ENCODE data around the gene ANAPC5.
"Not testable (repeated sequence)": the region's sequence is repeated elsewhere in the genome, so short reads cannot be mapped to it uniquely, and the experiment has no call there.

ANAPC5 gene

DNA sequence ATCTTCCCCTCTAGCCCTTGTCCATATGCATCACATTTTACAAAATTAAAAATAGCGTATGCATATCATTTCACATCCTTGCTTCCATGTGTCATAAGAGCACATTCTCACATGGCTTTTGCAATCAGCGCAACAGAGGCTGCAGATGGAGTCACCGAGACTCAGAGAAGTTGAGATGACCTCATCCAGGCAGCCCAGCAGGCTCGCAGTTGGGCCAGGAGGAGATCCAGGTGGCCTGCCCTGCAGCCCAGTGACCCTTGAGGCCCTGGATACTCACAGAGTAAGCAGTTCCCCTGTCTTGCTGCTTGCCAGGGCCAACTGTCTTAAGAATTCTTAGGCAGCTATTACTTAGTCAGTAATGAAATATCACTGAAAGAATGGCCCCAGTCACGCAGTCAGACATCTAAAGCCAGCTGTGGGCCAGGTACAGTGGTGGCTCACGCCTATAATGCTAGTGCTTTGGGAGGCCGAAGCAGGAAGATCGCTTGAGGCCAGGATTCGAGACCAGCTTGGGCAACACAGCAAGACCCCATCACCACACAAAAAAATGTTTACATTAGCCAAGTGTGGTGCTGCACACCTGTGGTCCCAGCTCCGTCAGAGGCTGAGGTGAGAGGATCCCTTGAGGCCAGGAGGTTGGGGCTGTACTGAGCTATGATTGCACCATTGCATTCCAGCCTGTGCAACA is 64.8 kb downstream of the ANAPC5 start:
- no peak for DNase-seq (ENCODE audit: low read depth in 3 of 3, low spot score in 1 of 3)

DNA sequence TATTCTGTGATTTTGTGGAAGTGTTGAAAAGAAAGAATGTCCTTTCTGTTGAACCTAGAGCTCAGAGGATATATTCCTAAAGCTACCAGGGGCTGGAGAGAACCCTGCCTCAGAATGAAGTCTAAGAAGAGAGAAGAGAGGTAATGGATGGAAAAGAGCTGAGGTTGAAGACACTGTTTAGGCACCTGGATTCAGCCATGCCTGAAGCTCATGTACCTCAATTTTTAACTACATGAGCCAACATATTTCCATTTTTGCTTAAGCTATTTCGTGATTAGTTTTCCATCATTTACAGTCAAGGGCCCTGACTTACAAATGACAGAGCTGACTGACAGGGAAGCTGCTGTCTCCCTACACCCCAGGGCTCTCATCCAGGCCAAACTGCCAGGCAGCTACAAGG is 66.4 kb downstream of the ANAPC5 start:
- no peak for DNase-seq (ENCODE audit: low read depth in 3 of 3, low spot score in 1 of 3)

DNA sequence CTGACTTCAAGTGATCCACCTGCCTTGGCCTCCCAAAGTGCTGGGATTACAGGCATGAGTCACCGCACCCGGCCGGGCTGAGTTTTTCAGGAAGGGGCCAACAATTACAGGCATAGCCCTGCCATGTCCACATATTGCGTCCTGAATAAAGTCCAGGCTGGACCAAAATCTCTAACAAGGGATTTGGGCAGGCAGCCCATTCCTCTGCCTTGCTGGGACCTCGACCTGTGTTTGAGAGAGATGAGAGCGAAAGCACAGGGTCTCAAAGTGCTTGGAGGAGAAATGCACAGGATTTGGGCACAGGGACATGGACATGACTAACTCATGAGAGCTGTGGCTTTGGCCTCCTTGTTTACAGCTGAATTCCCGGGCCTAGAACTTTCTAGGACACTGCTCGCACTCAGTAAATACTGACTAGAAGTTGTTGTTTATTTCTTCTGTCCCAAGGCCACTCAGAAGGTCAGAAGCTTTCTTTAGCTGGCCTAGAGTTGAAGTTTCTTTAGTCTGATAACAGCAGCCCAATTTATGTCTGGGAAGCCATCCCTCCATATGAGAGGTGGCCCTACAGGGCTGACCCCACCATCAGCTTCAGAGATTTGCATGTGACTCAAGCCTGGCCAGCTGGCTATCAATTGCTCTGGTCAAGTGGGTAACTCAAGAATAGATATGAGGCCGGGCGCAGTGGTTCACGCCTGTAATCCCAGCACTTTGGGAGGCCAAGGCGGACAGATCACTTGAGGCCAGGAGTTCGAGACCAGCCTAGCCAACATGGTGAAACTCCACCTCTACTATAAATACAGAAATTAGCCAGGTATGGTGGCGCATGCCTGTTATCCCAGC is 67.4 kb downstream of the ANAPC5 start:
- no peak for DNase-seq (ENCODE audit: low read depth in 3 of 3, low spot score in 1 of 3)

DNA sequence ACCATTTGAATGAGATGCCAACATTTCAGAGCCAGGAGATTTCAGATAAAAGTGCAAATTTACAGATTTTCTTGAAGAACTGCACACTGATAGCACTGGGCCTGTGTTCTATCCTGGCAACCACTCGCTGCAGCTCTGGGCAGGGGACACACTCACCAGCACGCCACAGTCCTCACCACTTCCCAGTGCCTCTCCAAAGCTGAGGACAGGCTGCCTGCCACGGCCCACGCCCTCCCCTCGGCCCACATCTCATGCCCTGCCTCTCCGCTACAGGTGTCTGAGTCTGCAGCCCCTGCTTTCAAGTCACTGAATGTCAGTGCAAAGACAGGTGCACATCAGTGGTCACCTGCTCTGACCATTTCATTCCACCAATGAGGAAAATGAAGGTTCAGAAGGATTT is 68.4 kb downstream of the ANAPC5 start:
- DNase-seq (ENCODE audit: low read depth in 3 of 3, low spot score in 1 of 3), result no peak

DNA sequence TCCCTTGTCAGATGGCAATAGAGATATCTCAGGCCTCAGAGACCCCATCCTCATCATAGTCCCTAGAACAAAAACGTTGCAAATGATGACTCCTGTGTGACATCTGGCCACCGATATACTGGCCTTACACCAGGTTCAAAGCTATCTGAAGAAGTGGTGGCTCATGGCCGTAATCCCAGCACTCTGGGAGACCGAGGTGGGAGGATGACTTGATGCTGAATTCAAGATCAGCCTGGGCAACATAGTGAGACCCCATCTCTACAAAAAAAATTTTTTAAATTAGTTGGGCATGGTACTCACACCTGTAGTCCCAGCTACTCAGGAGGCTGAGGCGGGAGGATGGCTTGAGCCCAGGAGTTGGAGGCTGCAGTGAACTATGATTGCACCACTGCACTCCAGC is 68.8 kb downstream of the ANAPC5 start:
- no peak for DNase-seq (ENCODE audit: low read depth in 3 of 3, low spot score in 1 of 3)

DNA sequence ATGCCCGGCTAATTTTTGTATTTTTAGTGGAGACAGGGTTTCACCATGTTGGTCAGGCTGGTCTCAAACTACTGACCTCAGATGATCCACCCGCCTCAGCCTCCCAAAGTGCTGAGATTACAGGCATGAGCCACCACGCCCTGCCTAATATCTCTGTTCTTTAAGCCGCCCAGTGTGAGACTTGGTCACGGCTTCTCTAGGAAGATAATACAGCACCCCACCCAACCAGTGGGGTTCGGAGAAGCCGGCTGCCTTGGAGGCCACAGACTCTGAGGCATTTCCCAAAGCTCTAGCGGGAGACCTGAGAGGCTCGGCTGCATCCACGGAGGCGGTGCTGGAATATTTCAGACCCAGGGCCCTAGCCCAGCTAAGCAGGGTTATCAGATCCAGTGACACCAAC is 69.3 kb downstream of the ANAPC5 start:
- DNase-seq (ENCODE audit: low read depth in 3 of 3, low spot score in 1 of 3), result not testable (repeated sequence)

DNA sequence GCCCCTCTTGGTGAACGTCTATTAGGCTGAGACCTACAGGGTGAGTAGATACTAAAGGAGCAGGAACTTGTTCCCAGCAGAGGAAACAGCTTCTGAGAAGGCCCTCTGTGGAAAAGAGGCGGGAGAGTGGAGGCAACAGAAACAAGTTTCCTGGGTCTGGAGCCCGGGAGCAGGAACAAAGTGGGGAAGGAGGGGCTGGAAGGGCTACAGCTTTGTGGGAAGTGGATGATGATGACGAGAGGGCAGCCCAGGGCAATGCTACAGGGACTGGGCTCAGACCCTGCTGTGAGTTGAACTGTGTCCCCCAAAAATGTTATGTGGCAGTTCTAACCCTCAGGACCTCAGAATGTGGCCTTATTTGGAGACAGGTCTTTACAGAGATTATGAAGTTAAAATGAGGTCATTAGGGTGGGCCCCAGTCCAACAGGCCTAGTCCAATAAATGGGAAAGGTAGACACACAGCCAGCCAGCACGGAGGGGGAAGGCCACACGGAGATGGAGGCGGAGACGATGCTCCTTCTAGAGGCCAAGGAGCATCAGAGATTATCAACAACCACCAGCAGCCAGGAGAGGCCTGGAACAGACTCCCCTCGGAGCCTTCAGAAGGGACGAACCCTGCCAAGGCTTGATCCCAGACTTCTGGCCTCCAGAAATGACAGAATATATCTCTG is 70.0 kb downstream of the ANAPC5 start:
- no peak for DNase-seq (ENCODE audit: low read depth in 3 of 3, low spot score in 1 of 3)

DNA sequence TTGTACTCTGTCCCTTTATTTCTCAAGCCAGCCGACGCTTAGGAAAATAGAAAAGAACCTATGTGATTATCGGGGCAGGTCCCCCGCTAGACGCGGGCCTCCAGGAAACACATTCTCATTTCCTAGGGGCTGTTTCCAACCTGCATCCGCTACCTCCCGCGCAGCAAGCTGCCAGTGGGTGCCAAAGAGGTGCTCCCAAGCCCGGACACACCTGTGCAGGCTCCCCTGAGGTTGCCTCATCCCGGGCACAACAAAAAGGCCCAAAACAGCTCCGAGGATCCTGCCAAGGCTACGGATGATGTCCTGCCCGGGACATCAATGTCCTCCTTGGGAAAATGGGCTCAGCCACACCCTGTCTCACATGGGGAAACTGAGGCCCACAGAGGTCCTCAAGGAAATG is 71.1 kb downstream of the ANAPC5 start:
- not testable (repeated sequence) for DNase-seq (ENCODE audit: low read depth in 3 of 3, low spot score in 1 of 3)

DNA sequence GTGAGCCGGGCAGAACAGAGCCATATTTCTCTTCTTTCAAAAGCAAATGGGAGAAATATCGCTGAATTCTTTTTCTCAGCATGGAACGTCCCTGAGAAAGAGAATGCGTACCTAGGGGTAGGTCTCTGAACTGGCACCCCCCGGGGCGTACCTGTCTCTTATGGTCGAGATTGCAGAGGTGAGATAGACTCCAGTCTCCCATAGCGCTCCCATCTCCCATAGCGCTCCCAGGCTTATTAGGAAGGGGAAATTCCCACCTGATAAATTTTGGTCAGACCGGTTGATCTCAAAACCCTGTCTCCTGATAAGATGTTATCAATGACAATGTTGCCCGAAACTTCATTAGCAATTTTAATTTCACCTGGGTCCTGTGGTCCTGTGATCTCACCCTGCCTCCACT is 71.7 kb downstream of the ANAPC5 start:
- not testable (repeated sequence) for DNase-seq (ENCODE audit: low read depth in 3 of 3, low spot score in 1 of 3)

DNA sequence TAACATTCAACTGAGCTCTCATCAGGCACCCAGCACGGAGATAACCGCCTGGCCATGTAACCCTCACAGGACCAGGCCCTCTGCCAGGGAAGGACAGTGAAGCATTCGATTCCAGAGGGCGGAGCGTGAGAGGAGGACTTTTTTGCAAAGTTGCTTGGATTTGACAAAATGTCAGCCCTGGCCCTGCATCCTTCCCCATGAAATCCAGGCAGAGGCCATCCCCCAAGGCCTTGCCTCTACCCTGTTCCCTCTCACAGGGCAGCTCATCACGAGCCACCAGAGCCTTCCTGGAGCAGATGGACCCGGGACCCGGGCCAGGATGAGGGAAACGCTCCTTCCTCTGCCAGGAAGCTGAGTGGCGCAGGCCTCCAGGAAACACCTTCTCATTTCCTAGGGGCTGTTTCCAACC is 72.7 kb downstream of the ANAPC5 start:
- DNase-seq (ENCODE audit: low read depth in 3 of 3, low spot score in 1 of 3), result no peak

DNA sequence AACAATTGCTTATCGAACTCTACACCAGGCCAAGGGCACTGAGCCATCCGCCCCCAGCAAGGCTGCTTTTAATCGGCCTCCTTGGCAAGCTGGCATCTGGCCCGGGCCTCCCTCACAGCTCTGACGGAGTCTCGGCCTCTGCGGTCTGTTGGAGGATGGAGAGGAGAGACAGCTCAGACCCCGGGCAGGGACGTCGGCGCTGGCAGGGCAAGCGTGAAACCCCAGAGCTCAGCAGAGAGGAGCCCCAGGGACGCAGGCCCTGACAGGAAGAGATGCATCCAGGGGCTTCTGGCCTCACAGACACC is 73.2 kb downstream of the ANAPC5 start:
- no peak for DNase-seq (ENCODE audit: low read depth in 3 of 3, low spot score in 1 of 3)

DNA sequence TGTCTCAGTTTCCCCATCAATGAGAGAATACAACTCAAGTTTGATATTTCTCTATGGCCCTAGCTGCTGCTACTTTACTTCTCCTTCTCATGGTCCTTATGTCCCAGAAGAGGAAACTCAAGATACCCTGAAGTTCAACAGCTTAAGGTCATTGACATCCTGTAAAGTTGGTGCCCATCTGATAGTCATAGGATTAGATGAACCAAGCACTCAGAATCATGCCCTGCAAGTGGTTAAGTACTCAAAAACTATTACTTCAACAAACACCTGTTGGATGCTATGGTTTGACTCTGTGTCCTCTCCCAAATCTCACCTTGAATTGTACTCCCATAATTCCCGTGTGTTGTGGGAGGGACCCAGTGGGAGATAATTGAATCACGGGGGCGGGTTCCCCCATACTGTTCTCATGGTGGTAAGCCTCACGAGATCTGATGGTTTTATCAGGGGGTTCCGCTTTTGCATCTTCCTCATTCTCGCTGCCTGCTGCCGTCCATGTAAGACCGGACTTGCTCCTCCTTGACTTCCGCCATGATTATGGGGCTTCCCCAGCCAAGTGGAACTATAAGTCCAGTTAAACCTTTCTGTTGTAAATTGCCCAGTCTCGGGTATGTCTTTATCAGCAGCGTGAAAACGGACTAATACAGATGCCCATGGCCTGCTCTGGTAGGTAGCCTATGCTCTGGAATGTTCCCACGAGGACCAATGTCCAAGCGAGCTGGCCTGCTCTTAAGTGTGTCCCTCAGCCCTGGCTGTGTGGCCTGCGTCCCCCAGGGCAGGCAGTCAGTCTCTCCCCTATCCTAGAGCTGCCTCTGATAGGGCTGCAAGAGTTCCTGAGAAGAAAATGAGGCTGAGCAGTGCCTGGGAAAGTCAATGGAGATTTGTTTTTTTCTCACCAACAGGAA is 73.8 kb downstream of the ANAPC5 start:
- no peak for DNase-seq (ENCODE audit: low read depth in 3 of 3, low spot score in 1 of 3)

DNA sequence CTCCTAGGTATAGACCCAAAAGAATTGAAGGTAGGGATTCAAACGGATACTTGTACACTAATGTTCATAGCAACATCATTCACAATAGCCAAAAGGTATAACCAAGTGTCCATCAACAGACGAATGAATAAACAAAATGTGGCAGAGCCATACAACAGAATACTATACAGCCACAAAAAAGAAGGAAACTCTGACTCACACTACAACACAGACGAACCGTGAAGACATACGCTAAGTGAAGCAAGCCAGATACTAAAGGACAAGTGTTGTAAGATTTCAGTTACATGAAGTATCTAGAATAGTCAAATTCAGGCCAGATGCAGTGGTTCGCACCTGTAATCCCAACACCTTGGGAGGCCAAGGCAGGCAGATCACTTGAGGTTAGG is 74.8 kb downstream of the ANAPC5 start:
- DNase-seq (ENCODE audit: low read depth in 3 of 3, low spot score in 1 of 3), result no peak

DNA sequence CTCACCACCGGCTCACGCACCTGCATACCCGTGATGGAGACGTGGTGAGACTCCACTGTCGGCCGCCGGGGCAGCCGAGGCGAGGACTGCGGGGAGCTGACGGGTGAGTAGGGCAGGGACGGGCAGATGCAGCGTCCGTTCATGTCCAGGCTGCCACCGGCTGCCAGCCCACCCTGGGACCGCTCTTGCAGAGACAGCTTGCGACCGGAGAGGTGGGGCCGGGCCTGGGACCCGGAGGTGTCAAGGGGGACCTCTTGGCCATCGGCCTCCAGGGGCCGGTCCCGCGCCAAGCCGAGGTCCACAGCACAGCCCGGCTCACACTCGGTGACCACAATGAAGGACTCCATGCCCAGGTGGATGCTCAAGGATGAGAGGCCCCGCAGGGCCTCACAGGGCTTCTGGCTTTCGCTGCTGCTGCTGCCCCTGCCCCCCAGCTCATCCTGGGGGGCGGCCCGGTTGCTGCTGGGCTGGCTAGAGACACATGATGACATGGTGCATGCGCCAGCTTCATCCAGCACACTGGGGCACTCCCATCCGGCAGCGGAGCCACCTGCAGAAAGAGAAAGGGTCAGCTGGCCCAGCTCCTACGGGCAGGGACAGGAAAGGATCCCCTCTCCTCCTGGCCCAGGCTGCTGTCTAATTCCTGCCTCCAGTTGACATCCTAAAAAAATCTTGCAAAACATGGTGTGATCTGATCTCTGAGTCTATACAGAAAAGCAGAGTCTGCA is 78.0 kb downstream of the ANAPC5 start:
- DNase-seq (ENCODE audit: low read depth in 3 of 3, low spot score in 1 of 3), result no peak

DNA sequence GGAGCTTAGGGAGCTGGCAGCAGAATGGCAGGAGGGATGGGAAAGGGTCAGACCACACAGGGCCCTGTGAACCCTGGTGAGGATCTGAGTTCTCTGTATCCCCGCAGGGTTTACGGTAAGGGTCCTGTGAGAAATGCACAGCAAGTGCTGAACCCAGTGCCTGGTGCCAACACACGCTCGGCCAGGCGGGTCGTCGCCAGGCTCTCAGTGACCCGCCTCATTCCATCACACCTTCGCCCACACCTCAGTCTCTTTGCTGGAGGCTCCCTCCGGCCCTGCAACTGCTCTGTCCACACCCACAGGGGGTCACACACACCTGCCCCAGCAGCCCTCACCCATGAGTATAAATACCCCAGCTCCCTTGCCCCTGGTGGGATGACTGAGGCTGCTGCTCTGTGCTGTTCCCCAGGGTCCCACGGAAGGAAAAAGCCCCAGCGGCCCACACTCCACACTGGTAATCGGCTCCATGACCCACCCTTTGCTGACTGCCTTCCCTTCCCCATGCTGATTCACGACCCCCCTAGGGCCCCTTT is 78.8 kb downstream of the ANAPC5 start:
- no peak for DNase-seq (ENCODE audit: low read depth in 3 of 3, low spot score in 1 of 3)

DNA sequence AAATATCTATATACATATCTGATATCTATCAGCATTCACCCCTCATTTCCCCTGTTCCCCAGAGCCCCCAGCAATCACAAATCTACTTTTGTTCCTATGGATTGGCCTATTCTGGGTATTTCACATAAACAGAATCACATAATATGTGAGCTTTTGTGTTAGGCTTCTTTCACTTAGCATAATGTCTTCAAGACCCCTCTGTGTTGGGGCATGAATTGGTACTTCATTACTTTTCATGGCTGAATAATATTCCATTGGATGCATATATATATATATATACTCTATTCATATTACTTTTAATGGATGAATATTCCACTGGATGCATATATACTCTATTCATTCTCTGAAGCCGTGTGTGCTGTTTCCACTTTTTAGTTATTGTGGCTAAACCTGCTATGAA is 84.4 kb downstream of the ANAPC5 start:
- no peak for DNase-seq (ENCODE audit: low read depth in 3 of 3, low spot score in 1 of 3)

DNA sequence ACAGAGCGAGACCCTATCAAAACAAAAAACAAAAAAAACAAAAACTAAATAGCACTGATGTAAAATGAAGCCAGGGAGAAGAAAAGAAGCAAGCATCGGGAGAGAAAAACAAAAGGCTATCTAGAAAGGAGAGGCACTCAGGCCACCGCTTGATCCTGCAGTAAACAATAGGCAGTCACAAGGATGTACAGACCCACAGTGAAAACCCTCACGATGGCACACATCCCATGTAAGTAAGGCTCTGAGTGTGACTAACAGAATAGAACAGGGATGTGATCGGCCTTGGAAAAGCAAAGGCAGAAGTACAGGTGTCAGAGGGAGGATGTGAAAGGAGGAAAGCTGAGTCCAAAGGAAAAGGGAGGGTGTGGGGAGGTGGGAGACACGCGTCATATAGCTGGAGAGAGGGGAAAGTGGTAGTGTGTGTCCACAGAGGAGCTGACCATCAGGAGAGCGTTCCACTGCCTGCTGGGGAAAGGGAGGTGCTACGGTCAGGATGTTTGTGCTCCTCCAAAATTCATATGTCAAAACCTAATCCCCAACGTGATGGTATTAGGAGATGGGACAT is 87.2 kb downstream of the ANAPC5 start:
- no peak for DNase-seq (ENCODE audit: low read depth in 3 of 3, low spot score in 1 of 3)

DNA sequence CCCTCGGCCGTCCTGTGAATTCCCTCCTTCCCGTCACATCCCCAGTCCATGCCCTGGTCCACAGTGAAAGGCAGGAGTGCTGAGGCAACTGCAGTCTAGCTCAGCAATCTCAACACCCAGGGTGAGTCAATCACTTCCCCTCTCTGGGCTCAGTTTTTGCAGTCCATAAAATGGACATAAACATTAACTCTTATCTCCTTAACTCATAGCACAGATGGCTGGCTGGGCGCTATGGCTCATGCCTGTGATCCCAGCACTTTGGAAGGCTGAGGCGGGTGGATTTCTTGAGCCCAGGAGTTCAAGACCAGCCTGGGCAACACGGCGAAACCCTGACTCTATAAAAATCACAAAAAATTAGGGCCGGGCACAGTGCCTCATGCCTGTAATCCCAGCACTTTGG is 88.1 kb downstream of the ANAPC5 start:
- no peak for DNase-seq (ENCODE audit: low read depth in 3 of 3, low spot score in 1 of 3)

DNA sequence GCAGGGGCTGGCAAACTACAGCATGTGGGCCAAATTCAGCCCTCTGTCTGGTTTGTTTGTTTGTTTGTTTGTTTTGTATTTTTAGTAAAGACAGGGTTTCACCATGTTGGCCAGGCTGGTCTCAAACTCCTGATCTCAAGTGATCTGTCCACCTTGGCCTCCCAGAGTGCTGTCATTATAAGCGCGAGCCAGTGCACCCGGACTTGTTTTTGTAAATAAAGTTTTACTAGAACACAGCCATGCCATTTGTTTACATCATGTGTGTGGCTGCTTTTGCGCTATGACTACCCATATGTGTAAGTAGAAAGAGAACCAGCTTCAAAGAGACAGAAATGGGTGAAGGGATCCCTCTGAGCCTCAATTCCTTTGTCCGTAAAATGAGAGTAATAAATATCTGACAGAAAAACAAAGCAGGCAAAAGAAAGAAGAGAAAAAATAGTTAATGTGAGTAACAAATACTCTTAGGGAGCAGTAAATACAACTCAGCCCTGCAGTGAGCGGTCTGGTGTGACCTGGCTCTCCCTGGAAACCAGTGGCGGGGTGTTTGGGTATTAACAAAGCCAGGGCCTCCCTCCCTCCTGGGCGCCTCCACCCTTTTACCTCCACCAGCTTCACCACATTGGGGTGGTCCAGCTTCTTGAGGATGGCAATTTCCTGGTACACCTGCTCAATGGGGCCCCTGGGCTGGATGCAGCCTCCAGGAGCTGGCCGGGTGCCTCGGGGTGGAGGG is 88.8 kb downstream of the ANAPC5 start:
- DNase-seq (ENCODE audit: low read depth in 3 of 3, low spot score in 1 of 3), result no peak
